ENCODE results near the gene FEZF1. TPM values are rescaled to one million over a fixed set of nuclear protein-coding genes. Genes with fewer than 3 reads are reported as not detected.
A peak's percentile ranks its signal among the peaks of the same experiment; 100 is the strongest.

The FEZF1 gene
- total and polyA plus RNA-seq, 2 of the 13 experiments (the other 11 are each of a cell fraction or from before 2014, with no cell fraction given): not detected

DNA sequence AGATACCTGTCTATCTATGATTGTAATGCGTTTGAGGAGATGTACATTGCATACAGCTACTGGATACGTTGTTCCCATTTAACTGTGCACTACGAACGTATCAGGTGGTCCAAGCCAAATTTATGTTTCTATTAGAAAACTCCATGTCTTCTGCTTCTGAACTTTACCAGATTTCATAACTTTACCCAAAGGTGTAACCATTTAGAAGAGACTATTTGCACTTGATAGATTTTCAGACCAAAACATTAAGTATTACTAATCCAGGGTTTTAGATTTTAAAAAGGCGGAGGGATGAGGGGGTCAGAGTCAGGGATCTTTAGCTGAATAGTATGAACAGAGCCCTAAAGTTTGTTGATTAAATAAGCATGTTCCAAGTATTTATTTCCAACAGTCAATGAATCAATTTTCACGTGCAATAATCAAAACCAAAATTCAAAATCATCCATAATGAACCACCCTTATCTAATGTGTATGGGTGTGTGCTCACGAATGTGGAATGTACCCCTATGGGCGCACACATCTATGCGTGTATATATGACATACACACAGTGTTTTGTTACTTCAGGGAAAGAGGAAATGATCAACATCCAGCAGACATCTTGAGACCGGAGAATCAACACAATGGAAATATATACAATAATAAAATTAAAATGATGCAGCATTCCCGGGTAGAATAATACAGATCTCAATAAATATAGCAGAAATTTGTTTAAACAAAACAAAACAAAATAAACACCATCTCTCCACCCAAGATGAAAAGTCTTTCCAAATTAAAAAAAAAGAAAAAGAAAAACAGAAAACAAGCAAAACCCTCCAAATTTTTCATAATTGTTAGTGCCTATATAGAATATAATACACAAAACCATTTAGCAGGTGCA lies 3.4 kb downstream of the FEZF1 start:
- 42% methylated on average over 11 of the region's 11 CpGs for WGBS (ENCODE audit: low lambda C conversion rate)
- H3K9me3 ChIP-seq (ENCODE audit: low read length): no peaks in the 10 kb centered on the region
- no peaks in the 10 kb centered on the region for H3K36me3 ChIP-seq (replicated peaks in 1 of 2; ENCODE audit: control insufficient read depth in 1 of 2, insufficient read depth in 2 of 2, low read length in 2 of 2)
- TF ChIP-seq HDAC1 (CRISPR knock-in tag; IDR thresholded peaks at IDR 0.05) (no peak), CBX2 (IDR thresholded peaks at IDR 0.05; ENCODE audit: low read depth, low read length) (peak; percentile 68; the same call in 1 of the 2 replicates), CBX2 (CRISPR knock-in tag; IDR thresholded peaks at IDR 0.05; ENCODE audit: low read depth) (no peak)
- TF ChIP-seq, protein P1, sequence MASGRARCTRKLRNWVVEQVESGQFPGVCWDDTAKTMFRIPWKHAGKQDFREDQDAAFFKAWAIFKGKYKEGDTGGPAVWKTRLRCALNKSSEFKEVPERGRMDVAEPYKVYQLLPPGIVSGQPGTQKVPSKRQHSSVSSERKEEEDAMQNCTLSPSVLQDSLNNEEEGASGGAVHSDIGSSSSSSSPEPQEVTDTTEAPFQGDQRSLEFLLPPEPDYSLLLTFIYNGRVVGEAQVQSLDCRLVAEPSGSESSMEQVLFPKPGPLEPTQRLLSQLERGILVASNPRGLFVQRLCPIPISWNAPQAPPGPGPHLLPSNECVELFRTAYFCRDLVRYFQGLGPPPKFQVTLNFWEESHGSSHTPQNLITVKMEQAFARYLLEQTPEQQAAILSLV (CRISPR knock-in tag; IDR thresholded peaks at IDR 0.05; ENCODE audit: borderline replicate concordance): no peak
- peaks cover 15% of the 10 kb centered on the region for H3K4me1 ChIP-seq (ENCODE audit: insufficient read depth, low read length)
- no peaks in the 10 kb centered on the region for H3K79me2 ChIP-seq (ENCODE audit: insufficient read depth, low read length)
- H4K20me1 ChIP-seq (ENCODE audit: insufficient read depth, low read length): no peaks in the 10 kb centered on the region
- ATAC-seq (no peak), FAIRE-seq (no peak), DNase-seq (ENCODE audit: low spot score) (no peak)
- no TSS peak for BruUV-seq (replicated peaks)
- ChIA-PET CTCF (ENCODE audit: low intra/inter-chr PET ratio, low total read pairs) (no interaction called here), POLR2A (no interaction called here)
- H3K27me3 ChIP-seq (ENCODE audit: control insufficient read depth in 1 of 2, insufficient read depth in 2 of 2, low read length in 2 of 2): peaks cover 9 to 70% of the 10 kb centered on the region in 2 experiments
- no peak overlapping the region for H3K27ac ChIP-seq (ENCODE audit: extremely low read length, insufficient read depth, low read length)
- H3K4me2 ChIP-seq (ENCODE audit: low read depth, low read length): no peak overlapping the region; the same call in 1 of the 2 replicates
- no peak overlapping the region for H3K9ac ChIP-seq (ENCODE audit: insufficient read depth, low read depth, low read length)
- no peak overlapping the region for H3K4me3 ChIP-seq (replicated peaks in 1 of 3; ENCODE audit: insufficient read depth in 1 of 3, low read depth in 2 of 3, low read length in 3 of 3)
- intact Hi-C loops (cut with micrococcal nuclease; ENCODE audit: unreplicated experiment): loop anchor here (5.0 kb wide), 1 partner anchor 231 kb away; no protein-coding TSS in a partner anchor
- H2AFZ ChIP-seq (ENCODE audit: low read length): no peak overlapping the region
- in situ Hi-C loops (cut with HindIII; ENCODE audit: extremely low pct_ligation_motif_present, low pct_unique_long_range_greater_than_20kb): no loop called here

DNA sequence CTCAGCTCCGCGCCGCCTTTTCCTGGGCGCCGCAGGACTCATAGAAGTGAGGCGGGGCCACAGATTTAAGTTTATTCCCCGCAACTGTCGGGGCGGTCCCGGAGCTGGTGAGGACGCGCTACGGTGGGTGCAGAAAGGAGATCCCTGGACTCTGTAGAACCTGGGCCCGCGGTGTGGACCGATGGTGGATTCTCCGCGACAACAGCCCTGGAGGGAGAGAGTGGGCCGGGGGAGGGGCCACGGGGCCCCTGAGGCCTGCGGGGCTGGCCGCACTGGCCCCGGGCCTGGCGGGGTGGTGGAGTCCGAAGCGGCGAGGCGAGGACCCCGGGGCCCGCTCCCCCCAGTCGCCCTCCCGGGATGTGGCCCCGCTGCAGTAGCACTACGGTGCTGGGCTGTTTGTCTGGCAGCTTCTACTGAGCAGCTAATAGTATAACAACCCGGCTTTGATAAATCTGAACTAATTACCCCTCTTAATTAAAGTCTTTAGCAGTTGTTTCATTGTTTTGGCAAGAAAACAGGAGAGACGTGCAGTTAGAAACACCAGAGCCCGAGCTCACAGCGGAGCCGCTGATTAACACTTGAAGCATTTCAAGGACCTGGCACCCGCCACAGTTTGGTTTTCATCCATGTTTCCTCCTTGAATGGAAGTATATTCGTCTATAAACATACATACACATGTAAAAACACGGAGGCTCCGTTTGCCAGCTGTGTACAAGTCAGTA lies 4.2 kb downstream of the FEZF1 start:
- Histone ChIP-seq H3K27ac (ENCODE audit: extremely low read length, insufficient read depth, low read length) (no peak overlapping the region), H3K36me3 (replicated peaks in 1 of 2; ENCODE audit: control insufficient read depth in 1 of 2, insufficient read depth in 2 of 2, low read length in 2 of 2) (no peaks in the 10 kb centered on the region), H3K4me3 (replicated peaks in 1 of 3; ENCODE audit: insufficient read depth in 1 of 3, low read depth in 2 of 3, low read length in 3 of 3) (peak overlapping the region in 2 of 3 experiments; percentile 47 to 68; a peak in 3 of 6 replicates), H3K27me3 (ENCODE audit: control insufficient read depth in 1 of 2, insufficient read depth in 2 of 2, low read length in 2 of 2) (peaks cover 9 to 62% of the 10 kb centered on the region in 2 experiments), H4K20me1 (ENCODE audit: insufficient read depth, low read length) (no peaks in the 10 kb centered on the region), H3K4me2 (ENCODE audit: low read depth, low read length) (peak overlapping the region; percentile 61), H3K79me2 (ENCODE audit: insufficient read depth, low read length) (no peaks in the 10 kb centered on the region), H3K9ac (ENCODE audit: insufficient read depth, low read depth, low read length) (no peak overlapping the region), H3K4me1 (ENCODE audit: insufficient read depth, low read length) (peaks cover 13% of the 10 kb centered on the region), H2AFZ (ENCODE audit: low read length) (no peak overlapping the region), H3K9me3 (ENCODE audit: low read length) (no peaks in the 10 kb centered on the region)
- WGBS (ENCODE audit: low lambda C conversion rate): 45% methylated on average over 23 of the region's 43 CpGs
- TF ChIP-seq HOXA7 (CRISPR knock-in tag; IDR thresholded peaks at IDR 0.05): no peak
- peak; percentile 30; the same call in 1 of the 2 replicates for TF ChIP-seq ZNF777 (CRISPR knock-in tag; IDR thresholded peaks at IDR 0.05)
- in situ Hi-C loops (cut with HindIII; ENCODE audit: extremely low pct_ligation_motif_present, low pct_unique_long_range_greater_than_20kb): no loop called here
- DNase-seq (ENCODE audit: low spot score): no peak
- CTCF ChIA-PET (ENCODE audit: low intra/inter-chr PET ratio, low total read pairs): no interaction called here
- ATAC-seq: peak; percentile 34
- intact Hi-C loops (cut with micrococcal nuclease; ENCODE audit: unreplicated experiment): loop anchor here (5.0 kb wide), 1 partner anchor 232 kb away; no protein-coding TSS in a partner anchor
- no TSS peak for BruUV-seq (replicated peaks)
- POLR2A ChIA-PET: no interaction called here
- no peak for FAIRE-seq

All from HepG2 (cell line).